Ammon's horn (tissue), 1 donor: Measurements from ENCODE around the gene TTC9B.
"Not testable (repeated sequence)": the region's sequence is repeated elsewhere in the genome, so short reads cannot be mapped to it uniquely, and the experiment has no call there.

Experiments used
- DNase-seq: peaks from one replicate; pipeline ENCODE4 v3.0.0-alpha.2; 2016; ENCODE audit warnings: low spot score

The TTC9B gene

DNA sequence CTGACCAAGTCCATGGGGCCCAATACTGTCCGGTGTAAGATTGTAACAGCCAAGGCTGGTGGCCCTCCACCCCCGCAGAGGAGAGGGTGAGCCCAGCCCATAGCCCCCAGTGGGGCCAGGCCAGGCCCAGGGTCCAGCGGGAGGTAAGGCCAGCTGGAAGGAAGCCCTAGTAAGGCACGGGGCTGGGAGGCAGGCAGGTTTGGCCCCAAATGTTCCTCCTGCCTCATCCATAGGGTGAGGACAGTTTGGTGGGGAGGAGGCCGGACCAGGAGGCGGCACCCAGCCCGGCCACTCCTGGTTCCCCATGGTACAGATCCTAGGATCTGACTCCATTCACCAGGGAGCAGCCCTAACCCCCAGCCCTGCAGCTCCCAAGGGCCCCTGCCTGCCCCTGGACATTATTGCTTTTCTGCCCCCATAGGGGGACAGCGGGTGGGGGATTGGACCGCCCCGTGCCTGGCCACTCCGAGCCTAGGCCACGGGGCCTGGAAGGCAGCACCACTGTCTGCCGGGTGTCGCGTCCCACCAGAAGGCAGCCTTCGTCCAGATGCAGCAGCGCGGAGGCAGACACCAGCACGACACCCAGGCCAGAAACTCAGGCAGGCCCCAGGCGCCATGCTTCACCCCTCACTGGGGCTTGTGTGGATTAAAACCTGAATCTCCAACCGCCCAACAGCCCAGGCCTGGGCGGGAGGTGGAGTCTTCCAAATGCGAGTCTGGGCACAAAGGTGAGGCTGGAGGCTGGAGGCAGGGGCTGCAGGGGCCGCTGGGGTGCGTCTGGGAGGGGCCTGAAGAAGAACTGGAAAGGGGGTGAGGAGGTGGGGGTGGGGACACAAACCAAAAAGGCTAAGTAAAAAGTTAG, 15.0 kb upstream of the TTC9B start:
- DNase-seq: no peak

DNA sequence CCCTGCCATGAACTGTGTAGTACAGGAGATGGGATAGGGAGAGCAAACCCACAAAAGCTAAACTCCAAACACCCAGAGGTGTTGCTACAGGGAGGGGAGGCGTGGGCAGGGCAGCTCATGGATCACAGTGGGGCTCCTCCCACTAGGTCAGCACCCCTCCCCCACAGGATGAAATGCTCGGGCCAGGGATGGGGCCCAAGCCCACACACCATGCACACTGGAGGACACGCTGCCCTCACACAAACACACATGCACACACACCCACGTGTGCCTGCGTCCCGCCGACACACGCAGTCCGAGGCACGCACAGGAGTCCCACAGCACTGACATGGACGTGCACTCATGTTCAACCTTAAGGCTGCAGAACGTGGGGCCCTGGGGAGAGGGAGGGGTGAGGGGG, 14.3 kb upstream of the TTC9B start:
- no peak for DNase-seq

DNA sequence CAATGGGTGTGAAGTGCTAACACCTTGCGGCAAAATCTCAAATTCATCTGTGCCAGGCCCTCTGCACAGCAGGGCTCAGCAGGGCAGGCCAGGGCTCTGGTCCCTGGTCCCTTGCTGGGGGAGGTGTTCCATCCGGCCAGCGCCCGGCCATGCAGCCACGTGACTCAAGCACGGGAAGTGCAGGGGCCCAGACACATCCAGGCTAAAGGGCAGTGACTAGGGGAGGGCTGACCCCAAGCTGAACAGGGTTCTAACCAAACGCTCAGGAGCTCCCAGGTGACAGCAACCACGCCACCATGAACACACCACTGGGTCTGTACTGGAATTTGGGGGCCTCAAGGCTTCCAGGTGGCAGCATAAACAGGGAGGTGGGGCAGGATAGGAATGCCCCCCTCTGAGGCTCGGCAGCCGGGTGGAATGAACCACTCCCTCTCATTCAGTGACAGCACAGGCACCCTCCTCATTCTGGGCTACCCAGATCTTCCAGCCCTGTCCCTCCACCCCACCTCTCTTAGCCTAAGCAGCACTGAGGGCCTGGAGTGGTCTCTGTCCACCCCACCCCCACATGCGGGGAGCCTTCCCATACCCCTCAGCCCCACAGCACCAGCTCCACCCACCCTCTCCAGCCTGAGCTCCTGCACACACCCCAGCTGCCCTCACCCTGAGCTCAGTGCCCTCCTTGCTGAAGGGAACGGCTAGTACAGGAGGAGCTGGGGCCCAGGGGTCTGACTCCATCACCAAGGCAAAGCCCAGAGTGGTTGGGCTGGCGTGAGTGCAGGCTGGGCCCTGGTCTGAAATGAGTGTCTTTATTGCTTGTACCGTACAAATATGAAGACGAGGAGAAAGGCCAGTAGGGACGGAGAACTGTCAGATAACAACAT, 13.6 kb upstream of the TTC9B start:
- no peak for DNase-seq

DNA sequence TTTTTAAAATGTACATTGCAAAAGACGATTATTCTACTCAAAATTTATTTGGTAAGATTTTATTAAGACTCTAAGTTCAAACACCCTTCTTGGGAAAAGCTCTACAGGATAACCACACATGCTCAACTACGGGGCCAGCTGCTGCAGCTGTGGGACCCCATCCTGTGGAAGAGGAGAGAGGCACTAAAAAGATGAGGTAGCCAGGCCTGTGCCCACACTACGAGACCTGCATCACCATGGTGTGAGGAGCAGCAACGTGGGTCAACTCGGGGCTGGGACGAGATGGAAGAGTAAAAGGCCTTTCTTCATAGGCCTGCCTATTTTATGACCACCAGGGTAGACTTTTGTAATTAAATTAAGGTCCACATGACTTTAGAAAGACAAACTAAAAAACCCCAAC, 12.9 kb upstream of the TTC9B start:
- DNase-seq: no peak

DNA sequence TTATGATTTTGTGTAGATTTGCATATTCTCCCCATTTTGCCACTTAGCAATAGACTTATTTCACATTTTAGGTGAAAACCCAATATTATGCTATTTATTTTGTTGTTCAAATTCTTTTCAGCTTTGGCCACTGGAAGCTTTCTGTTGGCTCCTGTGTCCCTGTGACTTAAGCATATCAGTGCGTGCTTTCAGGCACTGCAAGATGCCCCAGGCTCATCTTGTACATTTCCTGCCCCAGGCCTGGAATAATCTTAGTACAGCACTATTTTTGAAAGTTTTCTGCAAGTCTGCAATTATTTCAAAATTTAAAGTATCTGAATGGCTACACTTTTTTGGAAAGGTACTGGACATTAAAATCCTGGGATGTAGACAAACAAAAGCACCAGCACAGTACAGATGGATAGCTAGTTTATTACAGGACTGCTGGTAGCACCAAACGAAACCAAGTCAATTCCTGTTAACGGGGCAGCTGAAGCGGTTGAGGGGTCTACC, 11.8 kb upstream of the TTC9B start:
- DNase-seq: no peak

DNA sequence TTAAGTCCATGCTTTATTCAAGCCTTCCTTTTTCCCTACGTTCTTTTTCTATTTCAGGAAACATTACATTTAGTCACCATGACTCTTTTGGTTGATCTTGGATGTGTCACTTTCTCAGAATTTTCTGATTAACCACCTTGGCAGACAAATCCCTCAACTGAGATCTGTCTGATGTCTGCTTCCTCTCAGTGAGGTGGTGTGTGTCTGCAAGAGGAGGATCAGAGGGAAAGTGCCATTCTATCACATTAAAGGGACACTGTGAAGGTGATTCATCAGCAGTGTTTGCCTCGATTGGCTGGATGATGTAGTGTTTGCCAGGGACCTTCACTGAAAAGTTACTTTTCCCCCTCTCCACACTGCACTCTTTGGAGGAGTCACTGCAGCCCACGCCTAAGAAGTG, 11.3 kb upstream of the TTC9B start:
- DNase-seq: no peak

DNA sequence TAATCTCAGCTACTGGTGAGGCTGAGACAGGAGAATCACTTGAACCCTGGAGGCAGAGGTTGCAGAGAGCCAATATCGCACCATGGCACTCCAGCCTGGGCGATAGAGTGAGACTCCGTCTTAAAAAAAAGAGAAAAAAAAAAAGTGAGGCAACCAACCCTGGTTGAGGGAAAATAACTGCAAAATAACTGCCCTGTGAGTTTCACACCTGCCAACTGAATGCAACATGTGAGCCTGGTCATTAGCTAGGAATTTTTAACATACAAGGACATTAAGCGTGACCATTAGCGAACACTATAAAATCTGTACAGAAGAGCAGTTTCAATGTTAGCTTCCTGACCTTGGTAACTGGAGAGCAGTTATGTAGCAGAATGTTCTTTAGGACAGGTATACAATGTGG, 10.7 kb upstream of the TTC9B start:
- DNase-seq: no peak

DNA sequence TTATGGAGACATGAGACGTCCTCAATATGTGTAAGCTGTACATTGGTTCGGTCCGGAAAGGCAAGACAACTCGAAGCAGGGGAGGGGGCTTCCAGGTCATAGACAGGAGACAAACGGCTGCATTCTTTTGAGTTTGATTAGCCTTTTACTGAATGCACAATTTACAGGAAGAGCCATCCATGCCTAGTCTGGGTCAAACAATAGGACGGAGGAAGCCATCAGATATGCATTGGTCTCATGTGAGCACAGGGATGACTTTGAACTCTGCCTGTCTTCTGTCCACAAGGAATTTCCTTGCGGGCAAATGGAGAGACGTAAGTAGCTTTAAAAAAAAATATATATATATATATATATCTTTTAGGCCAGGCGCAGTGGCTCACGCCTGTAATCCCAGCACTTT, 10.2 kb upstream of the TTC9B start:
- no peak for DNase-seq

DNA sequence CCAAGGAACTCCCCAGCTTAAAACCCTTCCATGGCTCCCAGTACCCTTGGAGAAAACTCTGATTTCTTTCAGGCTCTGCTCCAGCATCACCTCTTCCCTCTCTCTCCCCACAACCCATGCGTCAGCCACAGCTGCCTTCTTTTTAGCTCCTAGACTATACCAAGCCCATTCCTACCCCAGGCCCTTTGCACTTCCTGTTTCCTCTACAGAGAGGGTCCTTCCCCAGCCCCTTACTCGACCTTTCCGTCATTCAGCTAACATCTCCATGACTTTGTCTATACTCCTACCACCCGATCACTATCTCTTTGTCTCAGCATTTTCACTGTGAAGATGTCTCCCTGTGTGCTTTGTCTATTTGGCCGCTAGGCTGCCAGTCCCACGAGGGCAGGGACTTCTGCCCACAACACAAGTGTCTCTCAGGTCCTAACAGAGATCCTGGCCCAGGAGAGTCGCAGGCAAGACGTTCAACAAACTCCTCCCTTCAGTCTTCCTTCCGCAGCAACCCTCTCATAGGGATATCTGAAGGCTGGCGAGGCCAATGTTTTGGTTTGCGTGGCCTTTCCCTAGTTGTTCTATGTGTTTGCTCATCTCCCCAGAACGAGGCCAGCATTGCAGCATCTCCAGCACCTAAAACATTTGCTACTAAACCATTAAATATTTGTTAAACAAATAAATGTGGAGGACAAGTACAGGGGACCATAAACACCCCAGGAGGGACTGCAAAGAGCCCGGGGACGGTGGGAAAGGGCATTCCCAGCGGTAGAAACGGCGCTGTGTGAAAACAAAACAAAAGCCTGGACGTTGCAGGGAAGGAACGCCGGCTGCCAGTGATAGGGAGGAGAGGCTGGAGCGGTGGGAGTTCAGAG, 7.5 kb upstream of the TTC9B start:
- no peak for DNase-seq

DNA sequence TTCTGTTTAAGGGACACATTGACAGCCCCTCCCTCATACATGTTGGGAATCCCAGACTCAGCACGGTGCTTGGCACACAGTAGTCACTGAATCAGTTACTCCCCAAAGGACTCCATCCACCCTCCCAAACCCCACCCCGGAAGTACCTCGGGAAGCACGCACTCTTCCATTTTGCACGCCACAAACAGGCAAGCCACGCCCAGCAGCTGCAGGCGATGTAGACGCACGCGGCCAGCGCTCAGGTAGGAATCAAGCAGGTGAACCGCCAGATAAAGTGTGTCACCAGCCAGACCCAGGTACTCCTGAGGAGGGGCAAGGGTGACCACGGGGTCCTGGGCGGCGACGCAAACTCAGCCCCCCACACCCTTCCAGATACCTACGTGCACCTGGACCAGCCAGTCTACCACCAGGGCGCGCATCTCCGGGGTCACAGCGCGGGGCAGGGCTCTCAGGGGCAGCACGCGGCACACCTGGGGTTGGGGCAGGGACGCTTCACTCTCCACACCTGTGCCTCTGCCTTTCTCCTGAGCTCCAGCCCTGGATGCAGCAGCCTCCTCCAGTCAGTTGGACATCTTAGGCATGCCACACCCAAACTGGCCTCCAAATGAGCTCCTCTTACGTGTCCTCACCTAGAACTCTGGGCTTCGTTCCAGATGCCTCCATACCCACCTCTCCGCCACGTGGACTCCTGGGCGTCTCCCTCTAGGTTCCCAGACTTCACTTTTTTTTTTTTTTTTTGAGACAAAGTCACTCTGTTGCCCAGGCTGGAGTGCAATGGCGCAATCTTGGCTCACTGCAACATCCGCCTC, 6.4 kb upstream of the TTC9B start:
- DNase-seq: no peak

DNA sequence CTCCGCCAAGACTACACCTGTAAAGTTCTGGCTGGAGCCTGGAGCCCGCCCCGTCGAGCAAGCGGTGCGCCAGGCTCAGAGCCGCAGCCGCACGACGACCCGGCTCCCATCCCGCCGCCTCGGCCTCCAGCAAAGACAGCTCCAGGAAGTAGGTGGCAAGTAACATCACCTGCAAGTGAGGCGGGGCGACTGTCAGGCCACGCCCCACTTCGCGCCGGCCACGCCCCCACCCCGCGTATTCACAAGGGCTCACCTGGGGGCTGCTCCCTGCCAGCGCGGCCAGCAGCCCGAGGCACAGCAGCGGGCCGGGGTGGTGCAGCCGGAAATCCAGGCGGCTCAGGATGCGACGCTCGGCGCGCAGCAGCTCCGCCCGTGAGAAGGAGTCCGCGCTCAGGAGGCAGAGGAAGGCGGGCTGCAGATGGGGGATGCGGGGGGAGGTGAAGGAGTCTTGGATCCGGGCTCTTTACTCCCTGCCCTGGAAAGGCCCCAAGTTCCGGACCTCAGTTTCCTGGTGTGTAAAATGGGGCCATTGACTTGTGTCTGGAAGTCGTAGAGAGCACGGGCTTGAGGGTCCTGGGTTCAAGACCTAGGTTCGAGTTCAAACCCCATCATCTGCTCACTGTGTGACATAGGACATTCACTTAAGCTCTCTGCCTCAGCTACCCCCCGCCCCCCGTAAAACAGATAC, 5.1 kb upstream of the TTC9B start:
- no peak for DNase-seq

DNA sequence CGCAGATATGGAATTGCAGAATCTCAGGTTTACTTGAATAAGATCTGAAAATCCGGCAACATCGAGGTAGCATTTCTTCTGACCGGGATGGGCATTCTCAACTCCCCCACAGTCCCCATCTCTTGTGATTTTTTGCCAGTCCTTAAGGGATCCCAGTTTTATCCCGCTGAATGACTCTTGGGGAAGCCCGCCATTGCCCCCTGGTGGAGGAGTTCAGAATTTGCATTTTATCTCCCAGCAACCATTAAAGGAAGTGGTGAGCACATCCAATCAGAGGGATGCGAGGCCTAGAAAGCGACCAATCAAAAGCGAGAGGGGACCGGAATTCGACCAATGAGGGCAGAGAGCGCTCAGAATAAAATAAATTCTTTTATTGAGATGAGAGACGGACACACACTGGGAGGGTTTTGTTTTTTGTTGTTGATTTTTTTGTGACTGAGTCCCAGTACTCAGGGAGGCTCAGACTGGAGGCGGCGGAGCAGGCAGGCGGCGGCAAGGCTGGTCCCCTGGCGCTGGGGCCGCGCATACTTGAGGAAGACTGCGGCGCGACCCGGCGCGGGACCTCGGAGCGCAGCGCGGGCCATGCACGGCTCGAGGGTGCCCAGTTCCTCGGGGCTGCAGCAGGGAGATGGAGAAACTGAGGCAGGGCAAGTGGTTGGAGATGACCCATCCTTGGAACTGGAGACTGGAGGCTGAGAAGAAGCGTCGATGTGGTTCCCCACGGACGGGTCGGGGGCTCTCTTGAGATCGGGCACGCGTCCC, 3.9 kb upstream of the TTC9B start:
- peak; percentile 89 for DNase-seq

DNA sequence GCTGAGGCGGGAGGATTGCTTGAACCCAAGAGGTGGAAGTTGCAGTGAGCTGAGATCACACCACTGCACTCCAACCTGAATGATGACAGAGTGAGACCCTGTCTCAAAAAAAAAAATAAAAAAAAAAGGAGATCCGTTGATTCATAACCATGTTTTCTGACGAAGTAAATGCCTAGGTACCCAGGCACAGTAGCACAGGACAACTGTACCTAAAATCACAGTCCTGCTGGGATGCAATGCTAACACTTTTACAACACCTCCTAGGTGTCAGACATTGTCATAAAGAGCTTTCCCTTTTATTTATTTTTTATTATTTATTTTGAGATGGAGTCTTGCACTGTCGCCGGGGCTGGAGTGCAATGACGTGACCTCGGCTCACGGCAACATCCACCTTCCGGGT, 2.5 kb upstream of the TTC9B start:
- DNase-seq: no peak

DNA sequence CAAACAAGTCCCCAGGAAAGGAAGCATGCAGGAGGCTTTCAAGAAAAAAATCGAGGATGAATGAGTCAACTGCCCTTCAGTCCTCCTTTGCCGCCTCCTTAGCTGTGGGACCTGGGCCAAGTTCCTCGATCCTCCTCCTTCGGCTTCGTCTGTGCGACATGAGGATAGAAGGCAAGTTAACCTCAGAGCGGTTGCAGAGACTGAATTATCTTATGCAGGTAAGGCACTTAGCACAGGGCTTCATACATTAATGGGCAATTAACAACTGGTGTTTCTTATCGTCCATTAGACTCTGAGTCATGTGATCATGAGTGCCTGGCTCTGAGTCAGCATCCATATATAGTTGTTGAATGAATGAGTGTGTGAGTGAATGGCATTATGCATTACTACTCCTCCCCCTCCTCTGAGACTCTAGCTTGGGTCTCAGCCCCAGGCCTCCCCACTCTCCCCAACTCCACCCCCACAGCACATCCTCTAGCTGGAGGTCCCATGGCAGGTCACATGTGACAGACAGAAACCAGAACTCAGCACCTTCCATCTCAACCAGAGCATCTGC, 1.6 kb upstream of the TTC9B start:
- DNase-seq: no peak

DNA sequence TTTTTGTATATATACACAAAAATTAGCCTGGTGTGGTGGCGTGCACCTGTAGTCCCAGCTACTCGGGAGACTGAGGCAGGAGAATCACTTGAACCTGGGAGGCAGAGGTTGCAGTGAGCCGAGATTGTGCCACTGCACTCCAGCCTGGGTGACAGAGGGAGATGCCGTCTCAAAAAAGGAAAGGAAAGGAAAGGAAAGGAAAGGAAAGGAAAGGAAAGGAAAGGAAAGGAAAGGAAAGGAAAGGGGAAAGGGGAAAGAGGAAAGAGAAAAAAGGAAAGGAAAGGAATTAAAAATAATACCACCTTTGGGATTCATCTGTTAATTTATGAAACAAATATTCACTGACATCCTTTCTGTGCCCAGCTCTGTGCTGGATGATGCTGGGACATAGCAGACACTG, 845 bp upstream of the TTC9B start:
- not testable (repeated sequence) for DNase-seq

DNA sequence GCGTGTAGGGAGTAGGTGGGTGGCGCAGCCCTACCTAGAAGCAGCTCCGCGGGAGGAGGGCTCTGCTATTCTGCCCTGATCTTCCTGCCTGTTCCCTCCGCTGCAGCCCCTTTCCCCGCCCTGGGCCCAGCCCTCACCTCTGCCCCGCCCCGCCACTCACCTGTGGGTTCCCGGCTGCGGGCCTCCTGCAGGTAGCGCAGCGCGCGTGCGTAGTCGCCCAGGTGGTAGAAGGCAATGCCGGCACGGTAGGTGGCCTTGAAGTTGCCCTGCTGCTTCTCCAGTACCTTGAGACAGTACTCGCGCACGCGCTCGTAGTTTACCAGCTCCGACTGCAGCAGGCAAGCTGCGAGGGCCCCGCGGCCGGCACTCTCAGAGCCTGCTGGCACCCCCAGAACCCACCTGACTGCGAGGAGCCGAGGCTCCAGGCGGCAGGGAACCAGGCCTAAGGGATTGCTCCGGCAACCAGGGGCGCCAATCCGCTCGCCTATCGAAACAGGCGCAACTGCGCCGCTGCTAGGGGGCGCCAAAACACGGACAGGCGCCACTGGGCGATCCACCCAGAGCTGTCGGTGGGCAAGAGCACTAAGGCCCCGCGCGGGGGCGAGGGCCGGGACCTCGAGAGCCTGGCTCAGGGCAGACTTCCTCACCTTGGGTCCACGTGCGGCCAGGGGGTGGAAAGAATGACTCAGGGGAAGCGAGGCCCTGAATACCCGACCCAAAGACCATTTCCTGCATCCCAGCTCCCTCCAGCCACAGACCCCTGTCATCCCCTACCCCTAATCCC, 965 bp downstream of the TTC9B start:
- no peak for DNase-seq

DNA sequence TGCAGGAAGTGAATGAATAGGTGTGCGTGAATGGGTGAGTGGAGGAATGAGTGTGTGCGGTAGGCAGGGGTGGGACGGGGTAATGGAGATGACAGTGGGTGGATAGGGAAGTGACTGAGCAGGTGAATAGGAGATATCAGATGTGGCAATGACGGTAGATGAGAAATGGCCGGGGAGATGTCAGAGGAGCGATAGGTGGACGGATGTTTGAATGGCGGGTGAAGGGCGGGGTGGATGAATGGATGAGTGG, 1.5 kb downstream of the TTC9B start:
- DNase-seq: no peak

DNA sequence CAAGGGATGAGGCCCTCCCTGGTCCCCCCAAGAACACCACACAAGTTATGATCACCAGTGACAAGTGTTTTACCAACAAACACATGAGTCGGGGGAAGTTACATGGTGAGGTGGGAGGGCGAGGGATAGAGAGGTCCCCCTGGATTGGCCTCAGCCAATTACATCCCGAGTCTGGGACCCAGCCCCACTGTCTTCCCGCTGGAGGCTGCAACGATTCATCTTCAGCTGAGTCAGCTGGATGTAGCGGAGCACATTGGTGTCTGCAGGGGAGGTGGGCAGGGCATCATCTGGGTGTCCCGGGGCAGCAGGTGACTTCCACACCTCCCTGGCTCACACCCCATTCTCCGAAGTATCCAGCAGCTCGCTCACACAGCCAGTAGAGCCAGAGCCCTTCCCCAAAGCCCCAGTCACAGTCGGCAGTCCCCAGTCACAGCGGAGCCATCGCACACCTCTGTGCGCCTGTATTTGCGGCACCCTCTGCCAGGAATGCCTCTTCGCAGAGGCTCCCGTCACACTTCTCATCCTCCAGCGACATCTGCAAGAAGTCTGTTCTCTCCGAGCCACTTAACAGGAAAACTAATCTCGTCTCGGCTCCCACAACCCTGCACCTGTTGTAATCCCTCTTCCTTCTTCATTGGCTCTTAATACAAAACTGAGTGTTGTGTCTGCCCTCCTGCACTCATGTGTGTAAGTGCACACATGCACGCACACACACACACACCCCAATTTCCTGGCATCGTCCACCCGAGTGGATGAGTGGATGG, 2.0 kb downstream of the TTC9B start:
- no peak for DNase-seq
